Pulmonary artery endothelial cell (primary cell): ENCODE measurements around the gene FARS2. TPM values are rescaled to one million over a fixed set of nuclear protein-coding genes. Genes with fewer than 3 reads are reported as not detected.
"Not testable (repeated sequence)": the region's sequence is repeated elsewhere in the genome, so short reads cannot be mapped to it uniquely, and the experiment has no call there.

ENCODE experiments used
- DNase-seq: peaks from one replicate; pipeline ENCODE4 v3.0.0-alpha.2; 2011; ENCODE audit warnings: low read depth, low spot score
- total RNA-seq: library from RNA; depleted of rRNA; stranded (reverse); fragments of >200 nt; gene quantifications from 2 replicates; pipeline ENCODE4 v1.2.3, GENCODE V29; 2014

The FARS2 gene
- total RNA-seq, 1 donor from 2014 or later, result 33.0 TPM

- DNase-seq, result no peak
Observed at GRCh38 chr6:5664149-5664548, 402.8 kb downstream of the FARS2 start.

DNA sequence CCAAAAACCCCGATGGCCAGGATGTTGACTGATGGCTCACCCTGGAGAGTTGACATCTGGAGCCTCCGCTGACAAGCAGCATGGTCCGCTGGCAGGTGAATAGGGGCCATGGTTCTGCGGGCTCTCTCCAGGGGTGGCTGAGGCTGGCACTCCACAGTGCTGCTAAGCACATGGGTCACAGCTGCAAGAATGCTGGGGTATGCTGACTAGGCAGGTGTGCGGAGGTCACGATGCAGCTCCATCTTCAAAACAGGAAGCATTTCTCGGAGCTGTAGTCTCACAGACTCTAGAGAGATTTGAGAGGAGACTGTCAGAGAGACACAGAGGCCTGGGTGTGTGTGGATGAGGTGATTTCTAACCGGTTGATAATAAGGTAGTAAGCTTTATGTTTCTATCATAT, 403.9 kb downstream of the FARS2 start:
- no peak for DNase-seq

DNA sequence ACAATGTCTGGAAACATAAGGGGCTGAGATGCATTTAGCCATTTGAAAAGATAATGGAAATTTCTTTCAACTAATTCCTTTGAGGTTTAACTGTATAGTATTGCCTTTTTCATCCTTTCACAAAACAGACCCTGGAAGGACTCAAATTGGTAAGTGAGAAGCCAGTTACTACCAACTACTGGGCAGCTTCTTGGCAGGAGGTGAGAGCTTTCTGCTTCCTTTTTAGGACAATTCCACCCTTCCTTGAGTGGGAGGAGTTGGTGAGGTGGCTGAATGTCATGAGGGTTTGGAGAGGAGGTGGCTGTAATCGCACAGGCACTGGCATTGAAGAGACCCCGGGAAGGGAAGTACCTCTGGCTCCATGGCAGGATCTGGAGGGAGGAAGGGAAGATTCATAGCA, 404.4 kb downstream of the FARS2 start:
- DNase-seq, result no peak

DNA sequence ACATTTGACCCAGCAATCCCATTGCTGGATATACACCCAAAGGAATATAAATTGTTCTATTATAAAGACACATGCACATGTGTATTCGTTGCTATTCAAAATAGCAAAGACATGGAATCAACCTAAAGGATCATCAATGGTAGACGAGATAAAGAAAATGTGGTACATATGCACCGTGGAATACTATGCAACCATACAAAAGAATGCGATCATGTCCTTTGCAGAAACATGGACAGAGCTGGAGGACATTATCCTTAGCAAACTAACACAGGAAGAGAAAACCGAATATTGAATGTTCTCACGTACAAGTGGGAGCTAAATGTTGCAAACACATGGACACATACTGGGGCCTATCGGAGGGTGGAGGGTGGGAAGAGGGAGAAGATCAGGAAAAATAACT, 405.4 kb downstream of the FARS2 start:
- no peak for DNase-seq

- no peak for DNase-seq
Observed at GRCh38 chr6:5667737-5668136, 406.4 kb downstream of the FARS2 start.

- DNase-seq, result no peak
Observed at GRCh38 chr6:5670381-5670780, 409.1 kb downstream of the FARS2 start.

DNA sequence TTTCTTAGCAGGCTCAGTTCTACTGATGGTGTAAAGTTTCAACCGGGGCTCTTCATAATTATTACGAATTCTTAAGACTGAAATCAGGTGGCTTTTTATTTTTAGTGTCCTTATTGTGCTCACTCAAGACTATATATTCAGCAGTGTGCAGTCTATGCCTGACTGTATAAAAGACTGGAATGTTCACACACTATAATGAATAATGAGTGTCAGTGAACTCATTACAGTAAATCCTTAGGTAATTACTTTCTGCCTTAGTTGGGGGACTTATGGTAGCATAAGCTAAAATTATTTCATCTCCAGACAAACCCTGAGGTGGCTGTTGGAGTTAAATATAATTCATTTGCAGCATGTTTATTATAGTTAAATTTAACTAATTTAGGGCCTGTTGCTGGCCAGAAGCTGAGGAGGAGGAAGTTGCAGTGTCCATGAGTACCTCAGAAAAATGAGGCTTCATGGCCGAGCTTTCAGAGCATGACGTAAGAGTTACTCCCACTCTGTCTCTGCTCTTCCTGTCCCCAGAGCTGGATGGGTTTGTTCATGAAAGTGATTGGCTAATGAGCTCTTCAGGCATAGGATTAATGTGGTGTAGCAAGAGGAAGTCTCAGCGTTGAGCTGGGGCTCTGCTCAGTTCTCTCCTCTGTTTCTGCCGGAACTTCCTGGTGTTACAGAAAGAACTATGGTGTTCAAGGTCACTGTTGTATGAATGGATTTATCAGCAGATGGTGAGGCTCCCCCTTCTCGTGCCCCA, 409.7 kb downstream of the FARS2 start:
- no peak for DNase-seq

DNA sequence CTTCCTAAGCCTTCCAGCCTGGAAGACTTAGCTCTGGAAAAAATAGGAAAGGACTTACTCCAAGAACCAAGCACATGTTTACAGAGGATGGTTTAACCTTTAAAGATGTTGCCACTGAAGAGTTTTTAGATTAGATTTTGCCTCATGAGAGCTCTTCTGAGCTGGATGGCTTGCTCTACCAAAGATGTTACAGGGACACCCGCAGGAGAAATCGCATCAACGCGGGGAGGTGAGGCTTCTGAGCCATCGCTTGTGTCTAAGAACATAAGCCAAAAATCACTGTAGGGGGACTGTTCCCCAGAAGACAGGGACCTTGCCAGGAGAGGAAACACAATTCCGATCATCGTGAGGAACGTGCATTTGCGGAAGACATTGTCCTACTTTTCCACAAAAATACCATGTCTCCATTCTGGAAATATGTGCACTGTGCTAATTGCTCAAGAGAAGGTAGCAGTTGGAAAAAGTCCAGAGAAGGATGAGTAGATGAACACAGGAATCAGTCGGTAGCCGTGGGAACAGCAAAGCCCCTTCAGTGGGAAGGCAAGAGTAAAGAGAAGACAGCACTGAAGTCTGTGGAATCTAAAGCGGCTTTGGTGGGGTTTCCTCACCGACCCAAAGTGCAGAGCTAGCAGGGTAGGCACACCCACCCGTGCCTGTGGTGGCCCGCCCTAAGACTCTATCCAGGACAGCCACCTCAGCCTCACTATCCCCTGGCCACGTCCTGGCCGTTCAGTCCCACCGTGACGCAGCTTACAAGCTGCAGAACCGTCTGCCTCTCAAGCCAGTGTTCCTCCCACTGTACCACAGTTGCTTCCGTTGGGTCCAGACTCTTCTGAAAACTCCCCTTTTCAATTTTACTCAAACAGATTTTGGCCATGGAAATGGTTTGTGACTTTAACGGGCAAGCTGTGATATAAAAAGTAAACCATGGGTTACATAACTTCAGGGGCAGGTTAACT, 410.6 kb downstream of the FARS2 start:
- DNase-seq, result no peak

- no peak for DNase-seq
Observed at GRCh38 chr6:5672581-5673011, 411.3 kb downstream of the FARS2 start.

- DNase-seq, result no peak
Observed at GRCh38 chr6:5673019-5673790, 411.9 kb downstream of the FARS2 start.

DNA sequence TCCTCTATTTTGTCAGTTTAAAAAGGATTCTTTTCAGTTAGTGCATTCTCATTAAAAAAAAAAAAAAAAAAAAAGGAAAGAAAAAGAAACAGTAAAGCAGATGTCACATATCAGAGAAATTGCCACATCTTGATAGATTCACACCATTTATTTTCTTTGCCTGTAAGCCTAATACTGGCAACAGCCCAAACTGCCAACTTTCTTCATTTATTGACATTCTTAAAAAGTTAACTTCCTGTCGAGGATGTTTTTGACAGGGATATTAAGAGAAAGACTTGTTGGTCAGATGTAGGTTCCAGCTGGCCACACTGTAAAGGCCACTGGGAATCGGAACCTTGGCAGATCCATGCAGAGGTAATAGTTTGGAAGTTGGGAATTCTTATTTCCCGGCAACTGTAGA, 412.8 kb downstream of the FARS2 start:
- DNase-seq, result no peak

- DNase-seq, result no peak
Observed at GRCh38 chr6:5674721-5675120, 413.4 kb downstream of the FARS2 start.

DNA sequence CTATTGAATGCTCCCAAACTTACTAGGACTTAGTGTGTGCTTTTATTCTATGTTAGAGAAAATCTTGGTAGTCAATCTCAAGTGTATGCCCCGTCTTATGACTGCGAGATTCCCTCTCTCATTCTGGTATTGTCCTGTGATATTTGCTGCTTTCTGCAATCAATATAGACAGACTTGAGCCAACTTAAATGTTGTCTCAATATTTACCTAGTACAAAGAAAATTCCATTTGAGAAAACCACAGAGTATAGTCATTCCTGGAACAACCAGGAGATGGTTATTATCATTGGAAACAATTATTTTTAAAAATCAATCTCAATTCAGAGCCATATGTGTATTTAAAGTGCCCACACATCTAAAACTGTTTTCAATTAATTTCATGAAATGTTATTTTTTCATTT, 415.4 kb downstream of the FARS2 start:
- DNase-seq, result no peak

DNA sequence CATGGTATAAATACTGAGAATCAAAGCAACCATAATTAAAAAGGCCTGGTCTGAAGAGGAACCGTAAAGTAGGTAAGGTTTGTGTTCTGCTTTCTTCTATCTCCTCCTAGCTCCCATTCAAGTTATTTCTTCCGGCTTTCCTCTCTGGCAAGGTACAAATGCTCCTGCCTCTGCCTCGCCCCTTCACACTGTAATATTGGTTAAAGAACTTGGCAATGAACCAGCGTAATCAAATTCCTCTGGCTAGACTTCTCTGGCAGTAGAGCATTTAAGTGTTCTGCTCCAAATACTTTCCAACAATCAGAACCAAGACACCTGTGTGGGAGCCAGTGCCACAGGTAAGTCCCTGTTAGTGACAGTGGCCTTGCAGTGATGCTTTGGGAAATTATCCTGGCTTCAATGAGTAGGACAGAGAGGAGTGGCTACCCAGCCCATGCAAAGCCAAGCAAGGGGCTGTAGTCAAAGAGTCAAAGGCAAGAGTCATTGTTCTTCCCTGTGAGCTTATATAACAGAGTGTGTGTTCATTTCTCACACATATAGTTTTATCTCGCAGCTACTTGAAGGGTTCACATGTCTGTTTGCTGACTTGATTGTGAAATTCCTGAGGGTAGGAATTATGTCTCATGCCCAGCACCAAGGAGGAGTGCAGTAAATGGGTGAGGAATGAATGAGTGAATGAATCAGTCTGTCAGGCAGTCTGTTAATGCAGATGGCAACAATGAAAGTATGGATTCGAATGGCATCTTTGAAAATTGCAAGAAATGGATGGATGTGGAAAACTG, 416.1 kb downstream of the FARS2 start:
- no peak for DNase-seq

- no peak for DNase-seq
Observed at GRCh38 chr6:5679270-5679669, 418.0 kb downstream of the FARS2 start.

DNA sequence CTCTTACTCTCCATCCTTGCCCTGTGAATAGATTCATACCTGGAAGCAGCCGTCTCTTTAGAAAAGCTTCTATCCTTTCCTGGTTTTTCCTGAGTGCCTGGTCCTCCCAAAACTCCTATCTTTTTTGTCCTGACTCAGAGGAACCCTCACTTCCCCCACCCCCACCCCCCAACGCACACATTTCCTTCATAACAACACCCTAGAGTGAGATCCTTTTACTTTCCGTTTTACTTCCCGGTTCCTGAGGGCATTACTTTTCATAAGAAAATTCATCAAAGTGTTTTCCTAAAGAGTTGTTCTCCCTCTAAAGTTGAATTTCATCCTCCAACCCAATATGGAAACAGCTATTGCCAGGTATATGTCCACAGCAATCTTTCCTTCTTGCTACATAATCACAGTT, 418.4 kb downstream of the FARS2 start:
- DNase-seq, result no peak

DNA sequence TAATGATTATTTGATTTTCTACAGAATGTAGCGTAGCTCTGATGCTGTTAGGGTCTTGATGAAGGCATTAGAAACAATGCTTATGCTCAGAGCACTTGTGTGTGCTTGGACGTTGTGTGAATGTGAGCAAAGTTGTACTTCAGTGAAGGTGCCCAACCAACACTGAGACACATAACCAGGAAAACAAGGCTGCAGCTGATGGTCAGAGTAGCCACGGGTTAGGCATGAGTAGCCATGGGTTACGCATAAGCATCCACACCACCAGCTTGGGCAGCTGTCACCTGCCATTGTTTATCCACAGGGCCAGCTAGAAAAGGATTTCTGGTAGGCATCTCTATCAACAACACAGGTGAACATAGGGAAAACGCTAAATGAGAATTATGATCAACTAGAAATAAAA, 418.8 kb downstream of the FARS2 start:
- no peak for DNase-seq

- DNase-seq, result no peak
Observed at GRCh38 chr6:5681480-5681879, 420.2 kb downstream of the FARS2 start.

- no peak for DNase-seq
Observed at GRCh38 chr6:5682530-5682929, 421.2 kb downstream of the FARS2 start.

DNA sequence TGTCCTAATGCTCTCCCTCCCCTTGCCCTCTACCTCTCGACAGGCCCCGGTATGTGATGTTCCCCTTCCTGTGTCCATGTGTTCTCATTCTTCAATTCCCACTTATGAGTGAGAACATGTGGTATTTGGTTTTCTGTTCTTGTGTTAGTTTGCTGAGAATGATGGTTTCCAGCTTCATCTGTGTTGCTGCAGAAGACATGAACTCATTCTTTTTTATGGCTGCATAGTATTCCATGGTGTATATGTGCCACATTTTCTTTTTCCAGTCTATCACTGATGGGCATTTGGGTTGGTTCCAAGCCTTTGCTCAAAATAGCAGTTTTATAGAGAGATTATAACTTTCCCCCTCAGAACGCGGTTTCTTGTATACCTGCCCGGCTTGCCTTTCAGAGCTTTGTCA, 422.4 kb downstream of the FARS2 start:
- not testable (repeated sequence) for DNase-seq
